GM12801 (cell line): ENCODE data around the gene OCA2.

Experiments
- CTCF ChIP-seq: IDR thresholded peaks from one replicate; pipeline ENCODE4 v1.5.1; 2011; ENCODE audit warnings: control low read depth; ENCODE audit not compliant: insufficient read length; ENCODE audit errors: extremely low read depth

The OCA2 gene

GRCh38 chr15:27906802-27907201 lies 192.3 kb downstream of the OCA2 start:
- TF ChIP-seq CTCF = no peak

GRCh38 chr15:27903405-27903804 lies 195.7 kb downstream of the OCA2 start:
- TF ChIP-seq CTCF = no peak

- no peak for TF ChIP-seq CTCF
Measured at GRCh38 chr15:27902680-27903385, 196.3 kb downstream of the OCA2 start.

GRCh38 chr15:27899583-27900285 lies 199.4 kb downstream of the OCA2 start:
- no peak for TF ChIP-seq CTCF

- no peak for TF ChIP-seq CTCF
Measured at GRCh38 chr15:27897481-27897880, 201.6 kb downstream of the OCA2 start.

GRCh38 chr15:27894645-27895044 lies 204.5 kb downstream of the OCA2 start:
- no peak for TF ChIP-seq CTCF

- no peak for TF ChIP-seq CTCF
Measured at GRCh38 chr15:27889258-27889657, 209.9 kb downstream of the OCA2 start.
